Peyer's patch (tissue), 4 donors: ENCODE measurements around the gene CLEC4E.

Source experiments
- POLR2A ChIP-seq, 2 donors: fragments of 450-650 bp; IDR thresholded peaks; one replicate each; pipeline ENCODE4 v1.5.1; 2017; ENCODE audit warnings: antibody characterized with exemption in 2 of 2, mild to moderate bottlenecking in 2 of 2, moderate library complexity in 2 of 2
- TF ChIP-seq, protein P1 (sequence below), 6 experiments: fragments of 450-650 bp in 4 of 6; fragments of 200-600 bp in 2 of 6; sonication (generic) in 1 of 6; IDR thresholded peaks; one replicate each; pipeline ENCODE4 v1.5.1; 2017 to 2019; ENCODE audit warnings: antibody characterized with exemption in 6 of 6, mild to moderate bottlenecking in 3 of 6, moderate library complexity in 1 of 6

DNA sequence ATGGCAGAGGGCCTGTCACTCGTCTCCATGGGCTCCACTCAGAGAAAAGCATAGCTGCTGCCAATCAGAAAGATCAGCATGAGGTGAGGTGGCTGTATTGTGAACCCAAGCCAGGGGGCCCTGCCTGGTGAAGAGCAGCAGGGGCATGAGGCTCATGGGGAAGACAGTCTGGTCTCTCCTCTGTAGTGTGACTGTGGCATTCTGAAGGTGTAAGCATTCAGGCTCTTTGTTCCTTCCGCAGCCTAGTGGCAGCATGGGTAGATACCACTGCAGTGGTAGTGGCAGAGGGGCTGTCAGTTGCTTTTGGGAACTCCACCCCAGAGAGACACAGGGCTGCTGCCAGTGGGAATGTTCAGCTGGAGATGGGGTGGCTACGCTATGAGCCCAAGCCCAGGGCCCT is 32.5 kb downstream of the CLEC4E start:
- TF ChIP-seq, protein P1, sequence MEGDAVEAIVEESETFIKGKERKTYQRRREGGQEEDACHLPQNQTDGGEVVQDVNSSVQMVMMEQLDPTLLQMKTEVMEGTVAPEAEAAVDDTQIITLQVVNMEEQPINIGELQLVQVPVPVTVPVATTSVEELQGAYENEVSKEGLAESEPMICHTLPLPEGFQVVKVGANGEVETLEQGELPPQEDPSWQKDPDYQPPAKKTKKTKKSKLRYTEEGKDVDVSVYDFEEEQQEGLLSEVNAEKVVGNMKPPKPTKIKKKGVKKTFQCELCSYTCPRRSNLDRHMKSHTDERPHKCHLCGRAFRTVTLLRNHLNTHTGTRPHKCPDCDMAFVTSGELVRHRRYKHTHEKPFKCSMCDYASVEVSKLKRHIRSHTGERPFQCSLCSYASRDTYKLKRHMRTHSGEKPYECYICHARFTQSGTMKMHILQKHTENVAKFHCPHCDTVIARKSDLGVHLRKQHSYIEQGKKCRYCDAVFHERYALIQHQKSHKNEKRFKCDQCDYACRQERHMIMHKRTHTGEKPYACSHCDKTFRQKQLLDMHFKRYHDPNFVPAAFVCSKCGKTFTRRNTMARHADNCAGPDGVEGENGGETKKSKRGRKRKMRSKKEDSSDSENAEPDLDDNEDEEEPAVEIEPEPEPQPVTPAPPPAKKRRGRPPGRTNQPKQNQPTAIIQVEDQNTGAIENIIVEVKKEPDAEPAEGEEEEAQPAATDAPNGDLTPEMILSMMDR (IDR thresholded peaks at IDR 0.05) = no peak
- TF ChIP-seq POLR2A (IDR thresholded peaks at IDR 0.05) = no peak
